K562 (cell line): Measurements from ENCODE around the gene STRA6. TPM values are rescaled to one million over a fixed set of nuclear protein-coding genes. Genes with fewer than 3 reads are reported as not detected.

Source experiments
- ATAC-seq: fragments of 200-7000 bp; cut with Tn5 transposase; 3 replicates; pipeline ENCODE4 v1.9.1; 2020; ENCODE audit warnings: moderate library complexity
- BruUV-seq: library from RNA; stranded (reverse); fragments of 400-500 nt; replicated peaks from 2 replicates; lab custom pipeline; 2021; lab: Mats Ljungman, UMichigan
- CTCF ChIA-PET: fragments of 300-600 bp; formaldehyde crosslinking; extraction: SDS; loops from one replicate; lab custom pipeline; 2021; ENCODE audit warnings: low intra/inter-chr PET ratio; lab: Yijun Ruan, JAX
- POLR2A ChIA-PET: fragments of 300-600, 350-650 bp; sonication (Branson Sonifier 250); formaldehyde crosslinking; extraction: SDS; loops from one replicate; lab custom pipeline; 2021; ENCODE audit warnings: antibody characterized with exemption, inconsistent platforms; lab: Yijun Ruan, JAX
- DNase-seq, 4 experiments: peaks; one replicate each; pipeline versions ENCODE4 v3.0.0 to v3.0.0-alpha.2; 2011 to 2018; ENCODE audit warnings: low spot score in 3 of 4, mixed read lengths in 3 of 4; ENCODE audit errors: extremely low read depth in 1 of 4
- FAIRE-seq: peaks from 2 replicates; lab custom pipeline; 2011; peaks lifted over from hg19 to GRCh38; lab: Jason Lieb, UNC
- H2AFZ ChIP-seq: 2 replicates; pipeline ENCODE4 v1.6.0; 2011; ENCODE audit warnings: low read depth, low read length, control low read depth, inconsistent platforms
- H3K27ac ChIP-seq: fragments of 200-600 bp; 3 replicates; pipeline ENCODE4 v1.8.0; 2011; ENCODE audit warnings: low read depth, mild to moderate bottlenecking, control low read depth, inconsistent platforms, low read length, moderate library complexity, mixed read lengths; ENCODE audit errors: extremely low read depth
- H3K27me3 ChIP-seq, 2 experiments: fragments of 300-600 bp in 1 of 2; 2 replicates in 1 of 2; 3 replicates in 1 of 2; pipeline versions ENCODE4 v1.6.0 to v1.8.0; 2011; ENCODE audit warnings: inconsistent platforms in 2 of 2, low read length in 2 of 2, mild to moderate bottlenecking in 1 of 2, mixed read lengths in 1 of 2, moderate library complexity in 1 of 2; ENCODE audit not compliant: control insufficient read depth in 2 of 2, insufficient read depth in 2 of 2
- H3K36me3 ChIP-seq: fragments of 300-600 bp; 3 replicates; pipeline ENCODE4 v1.8.0; 2011; ENCODE audit warnings: mild to moderate bottlenecking, low read length, inconsistent platforms; ENCODE audit not compliant: control insufficient read depth, insufficient read depth
- H3K4me1 ChIP-seq, 2 experiments: fragments of 200-600 bp in 1 of 2; replicated peaks in 1 of 2; 2 replicates in 1 of 2; 3 replicates in 1 of 2; pipeline versions ENCODE4 v1.5.1 to v1.8.0; 2011; ENCODE audit warnings: inconsistent platforms in 2 of 2, low read length in 2 of 2, mild to moderate bottlenecking in 1 of 2, mixed read lengths in 1 of 2, moderate library complexity in 1 of 2; ENCODE audit not compliant: control insufficient read depth in 2 of 2, insufficient read depth in 2 of 2
- H3K4me2 ChIP-seq: 2 replicates; pipeline ENCODE4 v1.6.1; 2011; ENCODE audit warnings: low read length, control low read depth, inconsistent platforms, mixed read lengths; ENCODE audit not compliant: insufficient read depth
- H3K4me3 ChIP-seq: fragments of 200-600 bp; sonication (generic), shearing (Covaris generic); 2 replicates; pipeline ENCODE4 v1.5.1; 2016; ENCODE audit warnings: control low read depth, inconsistent platforms
- H3K79me2 ChIP-seq: fragments of 200-600 bp; 3 replicates; pipeline ENCODE4 v1.8.0; 2011; ENCODE audit warnings: low read length, inconsistent platforms; ENCODE audit not compliant: control insufficient read depth, insufficient read depth
- H3K9ac ChIP-seq, 2 experiments: 2 replicates each; pipeline versions ENCODE4 v1.6.0 to v1.6.1; 2011; ENCODE audit warnings: low read depth in 2 of 2, low read length in 2 of 2, control low read depth in 1 of 2, inconsistent platforms in 1 of 2, mild to moderate bottlenecking in 1 of 2, mixed read lengths in 1 of 2; ENCODE audit not compliant: insufficient read depth in 1 of 2
- H3K9me1 ChIP-seq: one replicate; pipeline ENCODE4 v1.6.0; 2011; ENCODE audit warnings: inconsistent platforms, mild to moderate bottlenecking, low read length, moderate library complexity; ENCODE audit not compliant: control insufficient read depth, insufficient read depth
- H3K9me3 ChIP-seq: replicated peaks from 2 replicates; pipeline ENCODE4 v1.5.1; 2011; ENCODE audit warnings: low read depth, low read length, inconsistent platforms; ENCODE audit not compliant: control insufficient read depth, insufficient read depth
- H4K20me1 ChIP-seq: replicated peaks from 2 replicates; pipeline ENCODE4 v1.6.1; 2011; ENCODE audit warnings: low read length, inconsistent platforms, mixed read lengths; ENCODE audit not compliant: control insufficient read depth, insufficient read depth
- HEY1 ChIP-seq: fragments of 250-450 bp; sonication (Bioruptor Pico); IDR thresholded peaks from 2 replicates; pipeline ENCODE4 v1.5.0; 2020; ENCODE audit warnings: mild to moderate bottlenecking, moderate library complexity, borderline replicate concordance
- HNRNPL ChIP-seq: fragments of 200-400 bp; formaldehyde crosslinking; IDR thresholded peaks from 2 replicates; pipeline ENCODE4 v1.6.1; 2017; ENCODE audit warnings: low read depth, mild to moderate bottlenecking, low read length
- KHSRP ChIP-seq: fragments of 450-650 bp; IDR thresholded peaks from 2 replicates; pipeline ENCODE4 v1.6.1; 2017
- MEF2D ChIP-seq: conservative IDR thresholded peaks from 2 replicates; pipeline ENCODE4 v1.6.1; 2016; ENCODE audit warnings: low read depth, missing genetic modification characterization, missing compliant biosample characterization
- NFATC3 ChIP-seq: fragments of 450-650 bp; IDR thresholded peaks from 2 replicates; pipeline ENCODE4 v1.6.1; 2017; ENCODE audit warnings: mild to moderate bottlenecking
- NFIC ChIP-seq: fragments of 450-650 bp; IDR thresholded peaks from 2 replicates; pipeline ENCODE4 v1.6.1; 2017; ENCODE audit warnings: mild to moderate bottlenecking, inconsistent platforms
- PHF20 ChIP-seq: fragments of 450-650 bp; IDR thresholded peaks from 2 replicates; pipeline ENCODE4 v1.6.1; 2018; ENCODE audit not compliant: partially characterized antibody
- SMARCE1 ChIP-seq: fragments of 450-650 bp; IDR thresholded peaks from 2 replicates; pipeline ENCODE4 v1.7.1; 2016; ENCODE audit warnings: mild to moderate bottlenecking
- XRCC4 ChIP-seq: IDR thresholded peaks from one replicate; pipeline ENCODE4 v1.6.1; 2011; ENCODE audit not compliant: insufficient read depth, insufficient read length; ENCODE audit errors: extremely low read depth
- WGBS: fragments of 100-300 bp; shearing (Covaris generic); methylation state at CpG from one replicate; pipeline ENCODE4 v1.1.6; 2016; ENCODE audit warnings: low coverage, mixed read lengths; ENCODE audit not compliant: insufficient coverage; ENCODE audit errors: missing lambda C conversion rate; 5-methylcytosine and 5-hydroxymethylcytosine counted together
- in situ Hi-C: fragments of 300-500 bp; cut with MboI; formaldehyde crosslinking; loops from 4 replicates; pipeline ENCODE4 v1.15.0; 2018; ENCODE audit warnings: inconsistent platforms, mixed read lengths
- intact Hi-C: fragments of 100-400 bp; cut with micrococcal nuclease; formaldehyde crosslinking; loops from 2 replicates; pipeline ENCODE4 v1.14.2; 2022
- polyA plus RNA-seq, 8 experiments: library from polyadenylated mRNA; depleted of rRNA in 4 of 8; stranded (reverse) in 5 of 8; unstranded in 3 of 8; fragments of >200 nt; fragmentation: Nextera tagmentation in 2 of 8; fragmentation: Illumina TruSeq in 1 of 8; extraction: Ambion mirVana in 2 of 8; extraction: Trizol in 1 of 8; gene quantifications; 2 replicates each; pipeline versions ENCODE4 v1.2.1 to v1.2.3, GENCODE V29; 2011 to 2014; ENCODE audit warnings: inconsistent platforms in 1 of 8, missing spikeins in 1 of 8
- total RNA-seq, 7 experiments: library from RNA; depleted of rRNA in 6 of 7; stranded (reverse); fragments of >200 nt in 6 of 7; fragmentation: Illumina TruSeq in 2 of 7; extraction: Trizol in 2 of 7; gene quantifications; 2 replicates each; pipeline versions ENCODE4 v1.2.1 to v1.2.3, GENCODE V29; 2011 to 2021; ENCODE audit warnings: low replicate concordance in 1 of 7
- TF ChIP-seq, protein P1 (sequence below): fragments of 200-800 bp; sonication (Bioruptor generic); IDR thresholded peaks from 2 replicates; pipeline ENCODE4 v1.6.1; 2016; ENCODE audit warnings: missing genetic modification characterization, missing compliant biosample characterization

Gene STRA6
- total and polyA plus RNA-seq, 9 of the 15 experiments (the other 6 are each of a cell fraction or from before 2014, with no cell fraction given): 0.04 to 2.0 (median 0.43) TPM; not detected in 2

DNA sequence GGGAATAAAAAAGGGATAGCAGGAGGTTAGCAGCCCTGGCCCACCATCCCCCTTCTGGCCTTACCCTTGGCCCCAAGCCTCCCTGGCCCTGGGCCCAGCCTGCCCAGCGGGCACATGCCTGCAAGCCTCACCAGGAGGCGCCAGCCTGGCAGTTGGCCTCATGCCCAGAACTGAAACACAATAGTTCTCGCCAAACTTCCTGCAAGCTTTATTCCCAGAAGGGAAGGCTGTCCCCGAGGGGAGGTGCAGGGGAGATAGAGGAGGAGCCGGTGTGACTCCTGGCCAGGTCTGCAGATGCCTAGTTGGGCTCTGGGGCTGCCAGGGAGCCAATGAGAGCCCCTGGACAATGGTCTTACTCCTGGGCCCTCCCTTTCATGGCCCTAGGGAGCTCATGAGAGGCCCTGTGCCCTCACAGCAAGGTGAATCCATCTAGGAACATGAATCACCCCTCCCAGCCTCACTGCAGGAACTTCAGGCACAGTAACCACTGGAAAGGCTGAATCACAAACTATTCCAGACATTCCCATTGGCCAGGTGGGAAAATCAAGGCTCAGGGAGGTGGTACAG lies 37.5 kb upstream of the STRA6 start:
- no peaks in the 10 kb centered on the region for H3K36me3 ChIP-seq
- intact Hi-C loops: loop anchor here (10.0 kb wide), 1 partner anchor 55 kb away; no protein-coding TSS in a partner anchor
- in situ Hi-C loops: no loop called here
- 2% methylated on average over 5 of the region's 5 CpGs for WGBS
- FAIRE-seq: no peak
- TF ChIP-seq MEF2D (tag) (no peak), NFIC (peak; percentile 55)
- H3K27ac ChIP-seq: no peak overlapping the region
- peaks cover 0 to 3% of the 10 kb centered on the region in 2 experiments; a peak in 1 of 5 replicates for H3K4me1 ChIP-seq
- ChIA-PET CTCF (no interaction called here), POLR2A (interaction anchor here (0.6 kb wide), 1 partner anchor 340 kb away, joined by 3 read pairs; no protein-coding TSS in a partner anchor)
- H3K79me2 ChIP-seq: no peaks in the 10 kb centered on the region
- no peaks in the 10 kb centered on the region for H3K9me1 ChIP-seq
- no peak overlapping the region for H3K4me2 ChIP-seq
- no peak for DNase-seq
- no peak overlapping the region for H2AFZ ChIP-seq
- BruUV-seq: no TSS peak
- H3K9ac ChIP-seq: no peak overlapping the region
- no peak for ATAC-seq
- H4K20me1 ChIP-seq: no peaks in the 10 kb centered on the region; the same call in 1 of the 2 replicates
- H3K27me3 ChIP-seq: peaks cover 11 to 42% of the 10 kb centered on the region in 2 experiments; a peak in 4 of 5 replicates
- H3K4me3 ChIP-seq: no peak overlapping the region
- no peaks in the 10 kb centered on the region for H3K9me3 ChIP-seq

DNA sequence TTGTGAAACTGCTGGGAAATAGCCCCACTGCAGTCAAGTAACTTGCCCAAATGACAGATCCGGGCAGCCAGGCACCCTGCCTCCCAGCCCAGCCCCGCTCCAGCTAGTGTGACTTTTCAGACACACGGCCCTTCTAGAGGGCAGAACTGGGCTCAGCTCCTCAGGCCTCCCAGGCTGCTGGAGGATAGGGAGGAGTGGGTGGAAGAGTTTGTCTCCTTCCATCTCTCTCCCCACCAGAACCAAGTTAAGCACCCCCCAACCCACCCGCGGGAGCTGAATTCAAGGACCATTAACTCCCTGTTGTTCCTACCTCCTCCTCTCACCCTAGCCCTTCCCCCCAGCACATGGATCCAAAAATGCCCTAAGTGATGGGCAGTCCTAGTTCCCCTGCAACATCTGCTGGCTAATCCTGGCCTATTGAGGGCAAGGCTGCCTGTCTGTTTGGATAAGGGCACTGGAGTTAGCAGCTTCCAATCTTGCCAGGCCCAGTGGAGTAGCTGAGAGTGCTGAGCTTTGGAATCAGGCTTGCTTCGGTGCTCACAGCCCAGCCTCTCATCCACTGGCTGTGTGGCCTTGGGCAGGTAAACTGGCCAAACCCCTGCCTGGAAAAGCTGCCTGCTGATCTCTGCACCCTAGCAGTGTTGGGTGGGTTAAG lies 36.6 kb upstream of the STRA6 start:
- intact Hi-C loops (no loop called here), in situ Hi-C loops (no loop called here)
- Histone ChIP-seq H3K4me2 (no peak overlapping the region), H3K4me3 (no peak overlapping the region), H3K9me1 (no peaks in the 10 kb centered on the region), H3K9ac (no peak overlapping the region), H3K27me3 (peaks cover 11 to 46% of the 10 kb centered on the region in 2 experiments; a peak in 4 of 5 replicates), H3K27ac (no peak overlapping the region), H3K4me1 (peaks cover 0 to 3% of the 10 kb centered on the region in 2 experiments; a peak in 1 of 5 replicates), H3K9me3 (no peaks in the 10 kb centered on the region), H4K20me1 (no peaks in the 10 kb centered on the region; the same call in 1 of the 2 replicates), H3K36me3 (no peaks in the 10 kb centered on the region), H2AFZ (no peak overlapping the region), H3K79me2 (no peaks in the 10 kb centered on the region)
- no TSS peak for BruUV-seq
- CTCF ChIA-PET: no interaction called here
- ATAC-seq: no peak
- POLR2A ChIA-PET: interaction anchor here (0.9 to 1.5 kb wide), 2 partner anchors 13 to 140 kb away, joined by 3 to 4 read pairs; no protein-coding TSS in a partner anchor
- no peak for DNase-seq
- 0% methylated on average over 6 of the region's 6 CpGs for WGBS
- no peak for FAIRE-seq
- TF ChIP-seq HNRNPL: no peak
- TF ChIP-seq PHF20: no peak
- TF ChIP-seq NFATC3: no peak
- no peak for TF ChIP-seq SMARCE1
- TF ChIP-seq, protein P1, sequence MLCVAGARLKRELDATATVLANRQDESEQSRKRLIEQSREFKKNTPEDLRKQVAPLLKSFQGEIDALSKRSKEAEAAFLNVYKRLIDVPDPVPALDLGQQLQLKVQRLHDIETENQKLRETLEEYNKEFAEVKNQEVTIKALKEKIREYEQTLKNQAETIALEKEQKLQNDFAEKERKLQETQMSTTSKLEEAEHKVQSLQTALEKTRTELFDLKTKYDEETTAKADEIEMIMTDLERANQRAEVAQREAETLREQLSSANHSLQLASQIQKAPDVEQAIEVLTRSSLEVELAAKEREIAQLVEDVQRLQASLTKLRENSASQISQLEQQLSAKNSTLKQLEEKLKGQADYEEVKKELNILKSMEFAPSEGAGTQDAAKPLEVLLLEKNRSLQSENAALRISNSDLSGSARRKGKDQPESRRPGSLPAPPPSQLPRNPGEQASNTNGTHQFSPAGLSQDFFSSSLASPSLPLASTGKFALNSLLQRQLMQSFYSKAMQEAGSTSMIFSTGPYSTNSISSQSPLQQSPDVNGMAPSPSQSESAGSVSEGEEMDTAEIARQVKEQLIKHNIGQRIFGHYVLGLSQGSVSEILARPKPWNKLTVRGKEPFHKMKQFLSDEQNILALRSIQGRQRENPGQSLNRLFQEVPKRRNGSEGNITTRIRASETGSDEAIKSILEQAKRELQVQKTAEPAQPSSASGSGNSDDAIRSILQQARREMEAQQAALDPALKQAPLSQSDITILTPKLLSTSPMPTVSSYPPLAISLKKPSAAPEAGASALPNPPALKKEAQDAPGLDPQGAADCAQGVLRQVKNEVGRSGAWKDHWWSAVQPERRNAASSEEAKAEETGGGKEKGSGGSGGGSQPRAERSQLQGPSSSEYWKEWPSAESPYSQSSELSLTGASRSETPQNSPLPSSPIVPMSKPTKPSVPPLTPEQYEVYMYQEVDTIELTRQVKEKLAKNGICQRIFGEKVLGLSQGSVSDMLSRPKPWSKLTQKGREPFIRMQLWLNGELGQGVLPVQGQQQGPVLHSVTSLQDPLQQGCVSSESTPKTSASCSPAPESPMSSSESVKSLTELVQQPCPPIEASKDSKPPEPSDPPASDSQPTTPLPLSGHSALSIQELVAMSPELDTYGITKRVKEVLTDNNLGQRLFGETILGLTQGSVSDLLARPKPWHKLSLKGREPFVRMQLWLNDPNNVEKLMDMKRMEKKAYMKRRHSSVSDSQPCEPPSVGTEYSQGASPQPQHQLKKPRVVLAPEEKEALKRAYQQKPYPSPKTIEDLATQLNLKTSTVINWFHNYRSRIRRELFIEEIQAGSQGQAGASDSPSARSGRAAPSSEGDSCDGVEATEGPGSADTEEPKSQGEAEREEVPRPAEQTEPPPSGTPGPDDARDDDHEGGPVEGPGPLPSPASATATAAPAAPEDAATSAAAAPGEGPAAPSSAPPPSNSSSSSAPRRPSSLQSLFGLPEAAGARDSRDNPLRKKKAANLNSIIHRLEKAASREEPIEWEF (CRISPR knock-in tag): no peak
- TF ChIP-seq XRCC4: no peak
- no peak for TF ChIP-seq HEY1 (CRISPR knock-in tag)
- TF ChIP-seq KHSRP: no peak
